GM19240 (cell line): Measurements from ENCODE around the gene TNS3.

Experiments
- DNase-seq: peaks from one replicate; pipeline ENCODE4 v3.0.0; 2011; ENCODE audit warnings: low spot score; ENCODE audit not compliant: insufficient read length

TNS3 gene

GRCh38 chr7:47582764-47583738, 1.1 kb upstream of the TNS3 start:
- DNase-seq, result no peak

DNA sequence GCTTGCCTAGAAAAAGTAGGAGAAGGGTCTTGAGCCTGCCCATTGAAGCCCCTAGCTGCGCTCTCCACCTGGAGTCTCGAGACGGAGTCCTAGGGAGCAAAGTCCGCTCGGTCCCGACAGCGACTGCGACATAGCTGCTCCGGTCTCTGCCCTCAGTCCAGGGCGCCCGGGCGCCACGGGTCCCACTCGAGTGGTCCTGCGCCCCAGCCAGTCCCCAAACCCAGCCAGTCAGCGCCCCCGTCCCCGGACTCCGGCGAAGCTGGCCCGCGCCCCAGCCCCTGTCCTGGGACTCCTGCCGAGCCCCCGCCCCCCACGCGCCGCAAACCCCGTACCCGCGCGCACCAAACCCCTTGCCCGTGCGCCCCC, 490 bp downstream of the TNS3 start:
- no peak for DNase-seq

DNA sequence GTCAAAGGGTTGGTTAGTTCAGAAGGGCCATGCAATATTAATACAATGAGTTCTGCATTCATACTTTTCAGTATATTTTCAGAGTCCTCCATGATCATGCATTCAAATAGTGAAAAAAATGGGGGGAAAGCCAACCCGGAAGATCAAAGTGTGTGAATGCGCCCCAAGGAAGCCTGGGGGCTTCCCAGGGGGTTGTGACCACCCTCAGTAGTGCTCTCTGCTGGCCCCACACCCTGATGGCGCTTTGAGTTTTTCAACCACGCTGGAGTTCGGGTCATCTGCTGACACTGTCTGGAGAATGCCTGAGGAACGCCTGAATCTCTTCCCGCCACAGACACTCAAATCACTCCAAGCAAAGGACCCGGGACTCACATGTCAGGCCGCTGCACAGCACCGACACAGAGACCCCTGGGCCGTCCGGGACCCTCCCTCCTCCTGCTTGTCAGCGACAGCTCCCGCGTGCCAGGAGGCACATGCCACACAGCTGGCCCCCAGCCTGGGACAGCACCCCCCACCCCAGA, 1.0 kb downstream of the TNS3 start:
- DNase-seq, result no peak

GRCh38 chr7:47580175-47580706, 1.7 kb downstream of the TNS3 start:
- DNase-seq, result no peak

DNA sequence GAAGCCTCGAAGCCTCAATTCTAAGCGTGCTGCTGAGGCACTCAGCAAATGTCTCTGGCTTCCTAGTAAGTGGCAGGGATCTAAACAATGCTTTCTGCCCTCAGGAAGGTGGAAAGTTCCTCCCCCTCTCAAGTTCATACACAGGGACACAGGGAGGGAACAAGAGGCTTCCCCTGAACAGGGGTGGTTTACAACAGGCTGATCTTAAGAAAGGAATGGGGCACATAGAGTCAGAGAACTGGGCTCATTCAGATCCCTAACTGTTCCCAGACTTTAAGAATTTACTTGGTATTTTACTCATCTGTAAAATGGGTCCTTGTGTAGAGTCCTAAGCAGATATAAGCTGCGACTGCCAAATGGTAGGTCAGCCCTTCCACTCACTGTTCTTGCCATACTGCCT, 2.5 kb downstream of the TNS3 start:
- no peak for DNase-seq

DNA sequence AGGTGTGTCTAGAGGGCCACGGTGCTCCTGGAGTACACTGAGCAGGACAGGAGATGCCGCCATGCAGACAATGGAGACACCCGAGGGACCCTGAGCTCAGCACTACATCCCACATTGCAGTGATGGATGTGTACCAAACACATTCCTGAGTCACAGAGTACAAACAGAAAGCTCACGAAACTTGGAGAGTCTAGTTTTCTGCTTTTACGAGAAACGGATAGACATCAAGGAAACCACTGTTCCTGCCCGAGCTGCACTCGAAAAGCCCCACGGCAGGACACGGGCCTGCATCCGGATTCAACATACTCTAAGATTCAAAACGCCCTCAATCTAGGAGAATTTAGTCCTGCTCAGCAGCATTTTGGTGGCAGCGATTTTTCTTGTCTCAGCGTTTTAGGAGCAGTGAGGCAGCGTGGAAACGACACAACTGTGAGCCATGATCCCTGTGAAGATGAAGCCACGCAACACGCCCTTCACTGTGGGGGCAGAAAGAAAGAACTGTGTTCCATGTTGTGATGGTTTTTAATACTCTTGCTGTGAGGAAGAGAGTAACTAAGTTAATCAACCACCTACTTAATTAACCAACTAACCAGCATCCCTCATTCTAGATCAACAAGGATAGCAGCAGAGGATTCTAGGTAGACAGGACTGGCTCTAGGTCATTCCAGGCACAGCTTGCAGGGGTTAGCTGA, 3.2 kb downstream of the TNS3 start:
- no peak for DNase-seq

DNA sequence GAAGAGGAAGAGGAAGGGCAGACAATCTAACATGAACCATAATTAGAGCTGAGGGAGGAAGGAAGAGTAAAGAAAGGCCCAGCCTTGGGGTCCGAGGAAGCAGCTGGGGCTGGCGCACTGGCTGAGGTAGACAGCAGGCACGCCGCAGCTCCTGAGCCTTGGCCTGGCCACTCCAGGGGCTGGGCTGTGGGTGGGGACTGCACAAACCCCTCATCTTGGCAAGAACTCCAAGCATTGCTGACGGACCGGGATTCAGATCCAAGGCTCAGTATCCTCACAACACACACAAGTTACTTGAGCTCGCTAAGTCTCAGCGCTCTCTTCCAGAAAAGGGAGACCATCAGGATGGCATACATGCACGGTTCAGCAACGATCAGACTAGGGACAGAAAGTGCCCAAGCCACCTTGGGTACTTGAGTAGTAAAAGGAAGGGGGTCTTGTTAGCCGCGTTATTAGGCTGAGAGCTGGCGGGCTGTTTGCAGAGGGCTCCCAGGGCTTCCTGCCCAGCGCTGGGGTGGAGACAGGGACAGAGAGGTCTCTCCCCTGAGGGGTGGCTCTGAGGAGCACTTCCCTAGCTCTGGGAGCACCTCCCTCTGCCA, 4.5 kb downstream of the TNS3 start:
- DNase-seq, result no peak

- DNase-seq, result no peak
These were observed 5.0 kb downstream of the TNS3 start for GRCh38 chr7:47576866-47577306.

GRCh38 chr7:47576031-47576865, 5.7 kb downstream of the TNS3 start:
- no peak for DNase-seq

DNA sequence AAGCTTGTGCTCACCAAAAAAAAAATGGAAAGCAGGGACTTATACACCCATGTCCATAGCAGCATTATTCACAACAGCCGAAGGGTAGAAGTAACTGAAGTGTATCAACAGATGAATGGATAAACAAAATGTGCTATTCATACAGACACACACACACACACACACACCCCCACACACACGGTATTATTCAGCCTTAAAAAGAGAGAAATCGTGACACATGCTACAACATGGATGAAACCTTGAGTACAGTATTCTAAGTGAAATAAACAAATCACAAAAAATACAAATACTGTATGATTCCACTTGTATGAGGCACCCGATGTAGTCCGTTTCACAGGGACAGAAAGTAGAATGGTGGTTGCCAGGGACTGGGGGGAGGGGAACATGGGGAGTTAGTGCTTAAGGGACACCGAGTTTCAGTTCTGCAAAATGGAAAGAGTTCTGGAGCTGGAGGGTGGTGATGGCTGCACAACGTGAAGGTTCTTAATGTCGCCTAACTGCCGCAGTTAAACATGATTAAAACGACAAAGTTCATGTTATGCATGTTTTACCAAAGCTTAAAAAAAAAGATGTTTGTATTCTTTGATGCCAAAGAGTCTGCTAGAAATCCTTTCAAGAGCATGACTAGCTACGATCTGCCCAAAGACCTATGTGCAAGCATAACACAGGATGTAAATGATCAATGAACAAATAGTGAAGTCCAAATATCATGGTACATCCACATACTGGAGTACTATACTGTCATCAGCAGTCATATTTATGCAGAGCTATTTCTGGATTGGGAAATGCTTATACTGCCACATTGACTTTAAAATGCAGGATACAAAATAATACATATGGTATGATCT, 7.2 kb downstream of the TNS3 start:
- DNase-seq, result no peak

DNA sequence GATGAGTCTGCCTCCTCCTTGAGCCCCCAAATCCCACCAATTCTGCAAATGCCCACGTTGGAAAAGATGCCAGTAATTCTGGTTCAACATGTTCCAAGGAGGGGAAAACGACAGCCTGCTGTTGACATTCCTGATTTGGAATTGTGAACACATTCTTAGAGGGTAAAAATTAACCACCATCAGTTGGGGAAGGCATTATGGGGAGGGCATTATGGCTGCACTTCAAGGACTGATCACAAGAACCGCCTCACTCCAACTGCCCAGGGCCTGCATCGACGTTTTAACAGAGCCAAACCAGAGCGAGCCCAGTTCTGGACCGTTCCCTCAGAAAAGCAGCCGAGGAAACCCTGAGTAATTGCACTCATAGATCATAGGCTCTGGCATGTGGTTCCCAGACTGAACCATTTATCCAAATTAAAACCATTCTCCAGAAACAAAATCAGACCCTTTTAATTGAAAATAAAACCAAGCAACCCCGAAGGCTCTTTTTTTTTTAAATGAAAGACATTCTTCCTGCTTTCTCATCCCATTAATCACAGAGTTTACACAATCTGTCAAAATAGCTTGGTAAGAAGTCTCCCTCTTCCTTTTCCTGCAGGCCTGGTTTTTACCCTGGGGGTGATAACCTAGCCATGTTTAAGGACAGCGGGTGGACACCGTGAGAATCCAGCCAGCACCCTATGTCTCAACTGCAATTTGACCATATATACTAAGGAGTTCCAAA, 8.0 kb downstream of the TNS3 start:
- no peak for DNase-seq

DNA sequence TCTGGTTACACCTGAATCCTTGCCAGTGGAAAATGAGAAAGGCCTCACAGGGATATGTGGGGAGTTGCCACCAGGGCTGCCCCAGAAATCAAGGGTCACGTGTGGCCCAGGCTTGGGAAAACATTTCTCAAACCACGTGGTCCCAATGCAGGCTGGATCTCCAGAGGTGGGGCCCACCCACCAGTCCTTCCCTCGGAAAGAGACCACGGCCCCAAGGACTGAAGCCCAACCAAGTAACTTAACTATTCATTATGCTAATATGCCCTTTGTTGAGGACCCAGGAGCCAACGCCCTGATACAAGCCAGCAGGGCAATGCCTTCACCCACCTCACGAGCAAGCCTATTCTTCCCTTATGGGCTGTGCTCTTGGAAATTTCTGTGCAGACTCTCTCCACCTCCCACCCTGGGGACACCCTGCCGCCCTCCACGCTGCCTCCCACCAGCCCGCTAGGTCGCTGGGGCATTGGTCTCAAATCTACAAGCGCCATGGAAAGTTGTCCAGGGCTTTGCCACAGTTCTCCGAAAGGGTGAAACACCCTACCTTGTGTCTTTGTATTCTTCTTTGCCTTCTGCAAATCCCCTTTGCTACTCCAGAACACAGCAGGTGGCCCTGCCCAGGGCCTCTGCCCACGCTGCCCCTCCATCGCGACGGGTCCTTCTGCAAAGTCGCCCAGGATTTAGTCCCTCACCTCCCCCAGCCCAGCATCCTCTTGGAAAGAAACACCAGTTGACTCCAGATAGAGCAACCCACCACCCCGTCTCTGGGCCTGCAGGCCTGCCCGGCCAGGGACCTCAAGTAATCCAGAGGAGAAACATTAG, 8.8 kb downstream of the TNS3 start:
- DNase-seq, result no peak

GRCh38 chr7:47572094-47572445, 9.8 kb downstream of the TNS3 start:
- DNase-seq, result no peak

- DNase-seq, result no peak
These were observed 10.4 kb downstream of the TNS3 start for GRCh38 chr7:47571331-47572093.

GRCh38 chr7:47570649-47571050, 11.3 kb downstream of the TNS3 start:
- no peak for DNase-seq

GRCh38 chr7:47568547-47568946, 13.4 kb downstream of the TNS3 start:
- no peak for DNase-seq

DNA sequence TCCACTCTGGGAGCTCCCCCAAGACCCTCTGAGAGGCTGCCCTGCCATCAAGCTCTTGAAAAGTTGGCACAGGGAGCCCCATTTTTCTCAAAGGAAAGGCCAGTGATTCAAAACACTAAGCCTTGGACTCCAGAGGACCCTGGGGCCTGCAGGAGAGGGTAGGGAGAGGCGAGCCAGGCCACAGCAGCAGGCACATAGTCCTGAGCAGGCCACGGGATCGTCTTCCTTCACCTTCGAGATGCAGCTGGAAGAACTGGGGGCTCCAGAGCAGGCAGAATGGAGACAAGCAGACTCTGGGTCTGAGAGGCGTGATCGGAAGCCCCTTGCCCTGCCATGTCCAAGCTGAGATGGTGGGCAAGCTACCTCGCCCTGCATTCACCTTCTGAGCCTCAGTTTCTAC, 13.9 kb downstream of the TNS3 start:
- no peak for DNase-seq
